ENCODE results near the gene GAK.

DNA sequence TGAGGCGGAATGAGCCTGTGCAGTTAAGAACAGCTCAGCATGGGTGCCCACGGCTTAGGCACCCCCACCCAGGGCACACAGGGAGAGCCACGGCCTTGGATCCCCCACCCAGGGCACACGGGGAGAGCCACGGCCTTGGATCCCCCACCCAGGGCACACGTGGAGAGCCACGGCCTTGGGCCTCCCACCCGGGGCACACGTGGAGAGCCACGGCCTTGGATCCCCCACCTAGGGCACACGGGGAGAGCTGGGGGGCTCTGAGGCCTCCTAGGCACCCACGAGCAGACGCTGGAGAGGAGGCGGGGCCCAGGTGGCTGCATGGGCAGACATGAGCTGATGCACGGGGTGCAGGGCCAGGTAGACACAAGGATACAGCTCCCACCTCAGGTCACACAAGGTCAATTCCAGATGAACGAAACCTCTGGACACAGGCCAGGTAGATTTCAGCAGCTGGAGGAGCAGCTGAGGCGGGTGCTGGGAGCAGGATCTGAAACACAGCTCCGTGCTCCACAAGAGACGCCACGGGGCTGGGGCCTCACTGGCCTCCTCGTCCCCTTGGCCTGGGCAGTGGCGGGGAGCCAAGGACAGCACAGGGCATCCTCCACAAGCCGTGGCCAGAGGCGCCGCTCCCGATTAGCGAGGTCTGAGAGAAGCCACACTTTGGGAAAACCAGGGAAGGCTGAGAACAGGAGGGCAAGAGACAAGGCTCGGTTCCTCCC, 30.8 kb downstream of the GAK start:
- TF ChIP-seq, protein P1, sequence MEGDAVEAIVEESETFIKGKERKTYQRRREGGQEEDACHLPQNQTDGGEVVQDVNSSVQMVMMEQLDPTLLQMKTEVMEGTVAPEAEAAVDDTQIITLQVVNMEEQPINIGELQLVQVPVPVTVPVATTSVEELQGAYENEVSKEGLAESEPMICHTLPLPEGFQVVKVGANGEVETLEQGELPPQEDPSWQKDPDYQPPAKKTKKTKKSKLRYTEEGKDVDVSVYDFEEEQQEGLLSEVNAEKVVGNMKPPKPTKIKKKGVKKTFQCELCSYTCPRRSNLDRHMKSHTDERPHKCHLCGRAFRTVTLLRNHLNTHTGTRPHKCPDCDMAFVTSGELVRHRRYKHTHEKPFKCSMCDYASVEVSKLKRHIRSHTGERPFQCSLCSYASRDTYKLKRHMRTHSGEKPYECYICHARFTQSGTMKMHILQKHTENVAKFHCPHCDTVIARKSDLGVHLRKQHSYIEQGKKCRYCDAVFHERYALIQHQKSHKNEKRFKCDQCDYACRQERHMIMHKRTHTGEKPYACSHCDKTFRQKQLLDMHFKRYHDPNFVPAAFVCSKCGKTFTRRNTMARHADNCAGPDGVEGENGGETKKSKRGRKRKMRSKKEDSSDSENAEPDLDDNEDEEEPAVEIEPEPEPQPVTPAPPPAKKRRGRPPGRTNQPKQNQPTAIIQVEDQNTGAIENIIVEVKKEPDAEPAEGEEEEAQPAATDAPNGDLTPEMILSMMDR (IDR thresholded peaks at IDR 0.05 in 8 of 11, conservative IDR thresholded peaks at IDR 0.05 in 3 of 11), result no peak
- TF ChIP-seq POLR2AphosphoS5 (IDR thresholded peaks at IDR 0.05), result no peak
- no peak for TF ChIP-seq POLR2A (IDR thresholded peaks at IDR 0.05)

Measured in spleen (tissue), 7 donors.